D721Med (cell line): ENCODE measurements around the gene NAP1L4.

ENCODE experiments used
- DNase-seq: peaks from one replicate; pipeline ENCODE4 v3.0.0; 2011; ENCODE audit warnings: low spot score; ENCODE audit not compliant: insufficient read length
- FAIRE-seq: peaks from 2 replicates; lab custom pipeline; 2011; peaks lifted over from hg19 to GRCh38; lab: Jason Lieb, UNC
- TF ChIP-seq, protein P1 (sequence below): IDR thresholded peaks from 2 replicates; pipeline ENCODE4 v1.5.1; 2012; ENCODE audit warnings: mild to moderate bottlenecking, control low read depth; ENCODE audit not compliant: insufficient read depth; ENCODE audit errors: missing control alignments

Gene NAP1L4

DNA sequence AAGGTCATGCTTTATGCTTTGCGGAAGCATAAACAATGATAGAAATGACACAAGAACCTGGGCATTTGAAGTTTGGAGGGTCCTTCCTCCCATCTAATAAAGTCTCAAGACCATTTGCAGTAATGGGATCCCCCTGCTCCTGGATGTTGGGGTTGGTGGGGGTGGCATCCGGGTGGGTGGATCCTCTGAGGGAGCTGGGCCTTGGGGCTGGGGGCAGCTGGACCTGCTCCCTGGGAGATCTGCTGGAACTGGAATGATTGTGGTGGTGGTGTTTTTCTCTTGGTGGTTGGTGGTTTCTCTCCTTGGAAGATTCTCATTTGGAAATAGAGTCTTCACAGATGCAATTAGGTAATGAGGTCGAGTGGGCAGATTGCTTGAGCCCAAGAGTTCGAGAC, 2.2 kb upstream of the NAP1L4 start:
- FAIRE-seq: no peak
- TF ChIP-seq, protein P1, sequence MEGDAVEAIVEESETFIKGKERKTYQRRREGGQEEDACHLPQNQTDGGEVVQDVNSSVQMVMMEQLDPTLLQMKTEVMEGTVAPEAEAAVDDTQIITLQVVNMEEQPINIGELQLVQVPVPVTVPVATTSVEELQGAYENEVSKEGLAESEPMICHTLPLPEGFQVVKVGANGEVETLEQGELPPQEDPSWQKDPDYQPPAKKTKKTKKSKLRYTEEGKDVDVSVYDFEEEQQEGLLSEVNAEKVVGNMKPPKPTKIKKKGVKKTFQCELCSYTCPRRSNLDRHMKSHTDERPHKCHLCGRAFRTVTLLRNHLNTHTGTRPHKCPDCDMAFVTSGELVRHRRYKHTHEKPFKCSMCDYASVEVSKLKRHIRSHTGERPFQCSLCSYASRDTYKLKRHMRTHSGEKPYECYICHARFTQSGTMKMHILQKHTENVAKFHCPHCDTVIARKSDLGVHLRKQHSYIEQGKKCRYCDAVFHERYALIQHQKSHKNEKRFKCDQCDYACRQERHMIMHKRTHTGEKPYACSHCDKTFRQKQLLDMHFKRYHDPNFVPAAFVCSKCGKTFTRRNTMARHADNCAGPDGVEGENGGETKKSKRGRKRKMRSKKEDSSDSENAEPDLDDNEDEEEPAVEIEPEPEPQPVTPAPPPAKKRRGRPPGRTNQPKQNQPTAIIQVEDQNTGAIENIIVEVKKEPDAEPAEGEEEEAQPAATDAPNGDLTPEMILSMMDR: no peak
- DNase-seq: no peak

DNA sequence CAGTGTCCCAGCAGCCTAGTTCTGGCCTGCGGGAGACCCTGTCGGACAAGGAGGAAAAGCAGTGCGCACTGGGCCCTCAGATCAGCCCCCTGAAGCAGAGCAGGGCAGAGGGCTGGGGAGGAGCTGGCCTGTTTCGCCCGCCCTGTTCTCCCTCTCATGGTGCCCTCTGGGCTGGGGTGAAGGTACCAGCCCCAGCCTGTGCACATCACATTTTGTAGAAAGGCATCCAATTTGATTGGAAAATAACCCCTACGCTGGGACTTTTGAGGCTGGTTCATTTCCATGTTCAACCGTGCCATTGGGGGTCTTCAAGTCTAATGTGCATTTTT, 832 bp upstream of the NAP1L4 start:
- TF ChIP-seq, protein P1: no peak
- FAIRE-seq (no peak), DNase-seq (no peak)

DNA sequence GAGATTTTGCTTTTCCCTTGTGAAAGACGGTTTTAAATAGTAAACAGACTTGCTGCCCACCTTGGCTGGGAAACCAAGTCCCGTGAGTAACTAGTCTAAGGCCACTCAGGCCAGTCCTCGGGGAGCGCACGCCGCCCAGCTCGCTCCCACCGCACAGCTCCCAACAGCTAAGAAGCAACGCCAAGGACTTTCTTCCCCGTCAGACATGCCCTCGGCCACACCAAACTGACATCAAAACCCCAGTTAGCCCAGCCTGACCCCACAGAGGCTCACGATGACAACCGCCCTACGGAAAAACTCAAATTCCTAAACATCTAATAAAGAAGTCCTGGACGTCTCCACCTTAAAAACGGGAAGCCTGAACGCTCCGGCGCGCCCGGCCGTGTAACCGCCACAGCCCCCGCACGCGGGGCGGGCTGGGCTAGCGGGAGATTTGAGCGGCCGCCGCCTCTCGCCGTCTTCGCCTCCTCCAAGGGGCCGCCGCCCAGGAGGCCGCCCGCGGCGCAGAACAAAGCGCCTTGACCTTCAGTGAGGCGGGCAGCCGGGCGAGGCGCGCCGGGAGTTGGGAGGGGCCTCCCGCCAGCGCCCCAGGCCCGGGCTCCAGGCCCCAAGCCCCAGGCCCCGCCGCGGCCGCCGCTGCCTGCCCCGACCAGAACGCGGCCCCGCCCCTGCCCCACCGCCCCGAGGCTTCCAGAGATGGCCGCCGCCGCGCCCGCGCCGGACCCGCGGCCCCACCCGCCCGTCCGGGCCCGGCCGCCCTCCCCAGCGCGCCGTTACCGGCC, 486 bp downstream of the NAP1L4 start:
- TF ChIP-seq, protein P1: no peak
- no peak for FAIRE-seq
- DNase-seq: no peak

GRCh38 chr11:2990617-2991451, 1.3 kb downstream of the NAP1L4 start:
- FAIRE-seq (no peak), DNase-seq (no peak)
- TF ChIP-seq, protein P1: no peak

DNA sequence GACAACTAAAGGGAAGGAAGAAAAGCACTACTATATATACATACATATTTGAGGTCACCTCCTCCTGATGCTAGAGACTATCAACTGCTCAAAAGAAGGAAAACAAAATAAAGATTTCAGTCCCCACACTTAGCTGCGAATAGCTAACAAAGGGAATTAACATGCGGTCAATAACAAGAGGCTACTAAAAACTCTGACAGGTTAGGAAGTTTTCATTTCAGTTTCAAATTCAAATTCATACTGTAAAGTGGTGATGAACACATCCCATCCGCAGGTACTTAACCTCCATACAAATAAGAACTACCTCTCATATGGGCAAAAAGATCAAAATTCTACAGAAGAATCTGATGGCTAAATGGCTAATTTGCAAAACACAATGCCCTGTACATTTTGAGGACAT, 2.6 kb downstream of the NAP1L4 start:
- FAIRE-seq (no peak), DNase-seq (no peak)
- TF ChIP-seq, protein P1: no peak

DNA sequence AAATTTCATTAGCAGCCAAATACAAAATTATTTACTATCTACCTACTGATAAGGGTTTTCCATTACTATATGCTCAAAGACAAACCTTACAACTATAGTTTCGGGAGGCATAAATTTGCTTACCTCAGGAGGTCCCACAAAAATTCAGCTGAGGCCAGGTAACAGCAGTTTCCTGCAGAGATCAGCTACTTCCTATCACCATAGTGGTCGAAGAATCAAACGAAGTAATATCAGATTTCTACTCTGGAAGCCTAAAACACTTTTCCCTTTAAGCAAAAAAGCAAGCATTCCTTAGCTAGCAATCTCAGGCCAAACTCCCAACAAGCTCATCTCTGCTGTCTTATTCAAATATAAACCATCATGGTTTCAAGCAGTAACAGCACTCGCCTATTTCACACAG, 3.1 kb downstream of the NAP1L4 start:
- TF ChIP-seq, protein P1: no peak
- FAIRE-seq (no peak), DNase-seq (no peak)
